ENCODE results near the gene MYO10.

Gene MYO10

GRCh38 chr5:16737620-16738364, 198.3 kb downstream of the MYO10 start:
- TF ChIP-seq TOX (CRISPR knock-in tag; IDR thresholded peaks at IDR 0.05; ENCODE audit: borderline replicate concordance): no peak
- no peak for TF ChIP-seq GLIS3 (CRISPR knock-in tag; IDR thresholded peaks at IDR 0.05)
- TF ChIP-seq CSRNP3 (CRISPR knock-in tag; IDR thresholded peaks at IDR 0.05): no peak
- no peak for TF ChIP-seq ESRRG (CRISPR knock-in tag; IDR thresholded peaks at IDR 0.05)
- no peak for TF ChIP-seq ZC3H10 (CRISPR knock-in tag; IDR thresholded peaks at IDR 0.05)
- TF ChIP-seq ZFP30 (CRISPR knock-in tag; IDR thresholded peaks at IDR 0.05): no peak
- no peak for TF ChIP-seq ZNF8 (CRISPR knock-in tag; IDR thresholded peaks at IDR 0.05)
- TF ChIP-seq OSR1 (CRISPR knock-in tag; IDR thresholded peaks at IDR 0.05): no peak
- TF ChIP-seq ZNF565 (CRISPR knock-in tag; conservative IDR thresholded peaks at IDR 0.05; ENCODE audit: low read depth): no peak
- TF ChIP-seq ZFP3 (CRISPR knock-in tag; IDR thresholded peaks at IDR 0.05): no peak
- TF ChIP-seq ISL1 (CRISPR knock-in tag; IDR thresholded peaks at IDR 0.05): no peak
- no peak for TF ChIP-seq PATZ1 (CRISPR knock-in tag; IDR thresholded peaks at IDR 0.05; ENCODE audit: borderline replicate concordance)
- TF ChIP-seq SNAI2 (CRISPR knock-in tag; IDR thresholded peaks at IDR 0.05): no peak
- ATAC-seq: no peak

- no peak for TF ChIP-seq ARNTL (CRISPR knock-in tag; IDR thresholded peaks at IDR 0.05; ENCODE audit: borderline replicate concordance, low read depth)
- ATAC-seq: no peak
These were observed 198.9 kb downstream of the MYO10 start for GRCh38 chr5:16737209-16737608.

- ATAC-seq: no peak
- TF ChIP-seq PPARA (CRISPR knock-in tag; IDR thresholded peaks at IDR 0.05; ENCODE audit: borderline replicate concordance): no peak
- no peak for TF ChIP-seq ESRRG (CRISPR knock-in tag; IDR thresholded peaks at IDR 0.05)
- no peak for TF ChIP-seq ZNF8 (CRISPR knock-in tag; IDR thresholded peaks at IDR 0.05)
- no peak for TF ChIP-seq CREB5 (CRISPR knock-in tag; IDR thresholded peaks at IDR 0.05; ENCODE audit: low read depth)
- no peak for TF ChIP-seq ZNF565 (CRISPR knock-in tag; conservative IDR thresholded peaks at IDR 0.05; ENCODE audit: low read depth)
- TF ChIP-seq ZNF70 (CRISPR knock-in tag; IDR thresholded peaks at IDR 0.05): no peak
- no peak for TF ChIP-seq POU6F1 (CRISPR knock-in tag; IDR thresholded peaks at IDR 0.05; ENCODE audit: borderline replicate concordance, low read depth)
- no peak for TF ChIP-seq ZC3H10 (CRISPR knock-in tag; IDR thresholded peaks at IDR 0.05)
- no peak for TF ChIP-seq CSRNP3 (CRISPR knock-in tag; IDR thresholded peaks at IDR 0.05)
- no peak for TF ChIP-seq BACH2 (CRISPR knock-in tag; IDR thresholded peaks at IDR 0.05; ENCODE audit: borderline replicate concordance)
These were observed 199.7 kb downstream of the MYO10 start for GRCh38 chr5:16736158-16736995.
